Measurements from ENCODE around the gene TADA2A. TPM values are rescaled to one million over a fixed set of nuclear protein-coding genes. Genes with fewer than 3 reads are reported as not detected.
A peak's percentile ranks its signal among the peaks of the same experiment; 100 is the strongest.

The TADA2A gene
- total RNA-seq, 2 experiments from 2014 or later, result 6.7 to 8.0 TPM

GRCh38 chr17:37523715-37524219 is 117.1 kb downstream of the TADA2A start:
- H3K4me3 ChIP-seq (ENCODE audit: low read length), result no peak overlapping the region
- H3K4me1 ChIP-seq (ENCODE audit: insufficient read depth, low read length), result peaks cover 6% of the 10 kb centered on the region
- no peaks in the 10 kb centered on the region for H3K27me3 Mint-ChIP-seq
- CTCF ChIA-PET, result no interaction called here
- H3K9me3 Mint-ChIP-seq, result no peaks in the 10 kb centered on the region
- H3K4me1 Mint-ChIP-seq (ENCODE audit: low read depth), result peaks cover 17% of the 10 kb centered on the region
- DNase-seq (no peak), ATAC-seq (ENCODE audit: poor library complexity) (no peak)
- no peaks in the 10 kb centered on the region for H3K27me3 ChIP-seq (ENCODE audit: control insufficient read depth in 1 of 2, insufficient read depth in 2 of 2, low read length in 2 of 2)
- no peak overlapping the region for H3K27ac ChIP-seq (ENCODE audit: low read depth in 1 of 2, low read length in 2 of 2)
- intact Hi-C loops (cut with DNase I, micrococcal nuclease), result loop anchor here in 1 of 2 experiments (10.0 kb wide), 1 partner anchor 321 kb away; no protein-coding TSS in a partner anchor
- H3K36me3 Mint-ChIP-seq (ENCODE audit: low read depth), result peaks cover 80% of the 10 kb centered on the region
- H3K4me3 Mint-ChIP-seq, result no peak overlapping the region
- no peak for TF ChIP-seq CTCF (IDR thresholded peaks at IDR 0.05)
- peak overlapping the region; percentile 63 for H3K27ac Mint-ChIP-seq
- H3K36me3 ChIP-seq (ENCODE audit: insufficient read depth, low read length), result peaks cover 76% of the 10 kb centered on the region
- POLR2A ChIA-PET, result no interaction called here
- no peaks in the 10 kb centered on the region for H3K9me3 ChIP-seq (ENCODE audit: control insufficient read depth in 1 of 2, insufficient read depth in 1 of 2, low read length in 2 of 2)

DNA sequence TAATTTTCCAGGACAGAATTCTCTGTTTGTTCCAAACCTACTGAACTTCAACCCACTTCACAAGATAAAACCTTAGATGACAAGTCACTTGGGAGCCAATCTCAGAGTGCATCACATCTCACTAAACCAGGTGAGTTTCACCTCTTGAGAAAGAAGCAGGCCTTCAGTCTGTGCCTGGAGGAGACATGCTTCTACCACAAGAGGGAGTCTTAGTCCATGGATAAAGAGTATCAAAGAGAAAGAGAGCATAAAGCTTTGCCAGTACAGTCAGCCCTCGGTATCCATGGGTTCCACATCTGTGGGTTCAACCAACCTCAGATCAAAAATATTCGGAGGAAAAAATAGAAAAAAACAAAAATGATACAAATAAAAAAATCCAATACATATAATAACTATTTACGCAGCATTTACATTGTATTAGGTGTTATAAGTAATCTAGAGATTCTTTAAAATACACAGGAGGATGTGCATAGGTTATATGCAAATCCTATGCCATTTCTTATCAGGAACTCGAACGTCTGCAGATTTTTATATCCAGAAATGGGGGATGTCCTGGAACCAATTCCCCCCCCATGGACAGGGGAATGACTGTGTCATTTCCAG is 120.7 kb downstream of the TADA2A start:
- H3K4me3 ChIP-seq (ENCODE audit: low read length), result no peak overlapping the region
- Mint-ChIP-seq H3K4me3 (no peak overlapping the region), H3K36me3 (ENCODE audit: low read depth) (peaks cover 84% of the 10 kb centered on the region), H3K27ac (peak overlapping the region; percentile 37), H3K4me1 (ENCODE audit: low read depth) (peaks cover 17% of the 10 kb centered on the region), H3K9me3 (no peaks in the 10 kb centered on the region), H3K27me3 (no peaks in the 10 kb centered on the region)
- intact Hi-C loops (cut with DNase I, micrococcal nuclease), result loop anchor here (2.0 to 10.0 kb wide), 5 partner anchors 80 to 317 kb away; partner anchors contain the start of gene SYNRG (in 1 of the 2)
- ATAC-seq (ENCODE audit: poor library complexity), result peak; percentile 87
- no peaks in the 10 kb centered on the region for H3K9me3 ChIP-seq (ENCODE audit: control insufficient read depth in 1 of 2, insufficient read depth in 1 of 2, low read length in 2 of 2)
- DNase-seq, result peak in 6 of 14 experiments; percentile 5 to 65 (median 40)
- ChIA-PET POLR2A (no interaction called here), CTCF (interaction anchor here (0.7 to 1.0 kb wide), 2 partner anchors 30 to 82 kb away, joined by 3 to 5 read pairs; partner anchors contain the start of gene SYNRG)
- peaks cover 78% of the 10 kb centered on the region for H3K36me3 ChIP-seq (ENCODE audit: insufficient read depth, low read length)
- no peak overlapping the region for H3K27ac ChIP-seq (ENCODE audit: low read depth in 1 of 2, low read length in 2 of 2)
- peak; percentile 65 for TF ChIP-seq CTCF (IDR thresholded peaks at IDR 0.05)
- no peaks in the 10 kb centered on the region for H3K27me3 ChIP-seq (ENCODE audit: control insufficient read depth in 1 of 2, insufficient read depth in 2 of 2, low read length in 2 of 2)
- no peaks in the 10 kb centered on the region for H3K4me1 ChIP-seq (ENCODE audit: insufficient read depth, low read length)

Other genes starting within 250 kb of the TADA2A start
- not detected for gene C17orf78, start 30.9 kb upstream of the TADA2A start, total RNA-seq
- 10 to 100 TPM; 26.0 to 28.9 TPM for gene ACACA, start 50 bp upstream of the TADA2A start, total RNA-seq
- gene DUSP14, start 83.0 kb downstream of the TADA2A start, total RNA-seq, result 1 to 10 TPM; 4.4 to 4.9 TPM
- gene SYNRG, start 202.5 kb downstream of the TADA2A start, total RNA-seq, result 10 to 100 TPM; 40.0 to 45.8 TPM
- 10 to 100 TPM; 27.4 to 30.1 TPM for gene DDX52, start 236.6 kb downstream of the TADA2A start, total RNA-seq